Kidney (tissue), 14 donors: ENCODE results near the gene SNTB2. TPM values are rescaled to one million over a fixed set of nuclear protein-coding genes. Genes with fewer than 3 reads are reported as not detected.

Source experiments
- DNase-seq, 5 donors: peaks; one replicate each; pipeline ENCODE4 v3.0.0-alpha.2; 2013 to 2020
- FAIRE-seq: peaks from 2 replicates; lab custom pipeline; 2012; peaks lifted over from hg19 to GRCh38; lab: Jason Lieb, UNC
- H3K27ac ChIP-seq, 2 donors: one replicate each; pipeline ENCODE4 v1.7.0; 2013; ENCODE audit warnings: low read depth in 2 of 2, low read length in 2 of 2, inconsistent platforms in 1 of 2
- H3K27me3 ChIP-seq: one replicate; pipeline ENCODE4 v1.7.1; 2013; ENCODE audit warnings: low read length, inconsistent platforms; ENCODE audit not compliant: control insufficient read depth, insufficient read depth
- H3K36me3 ChIP-seq, 3 donors: one replicate each; pipeline versions ENCODE4 v1.7.0 to v1.7.1; 2013; ENCODE audit warnings: low read length in 3 of 3, control low read depth in 1 of 3, inconsistent platforms in 1 of 3; ENCODE audit not compliant: insufficient read depth in 3 of 3, control insufficient read depth in 2 of 3
- H3K4me1 ChIP-seq, 3 donors: one replicate each; pipeline versions ENCODE4 v1.7.0 to v1.7.1; 2013; ENCODE audit warnings: low read length in 3 of 3, inconsistent platforms in 1 of 3, low read depth in 1 of 3; ENCODE audit not compliant: control insufficient read depth in 2 of 3, insufficient read depth in 2 of 3
- H3K4me3 ChIP-seq, 3 donors: one replicate each; pipeline versions ENCODE4 v1.7.0 to v1.8.1; 2013; ENCODE audit warnings: low read length in 3 of 3, control low read depth in 1 of 3, inconsistent platforms in 1 of 3
- H3K9ac ChIP-seq, 3 donors: one replicate each; pipeline versions ENCODE4 v1.7.0 to v1.7.1; 2013; ENCODE audit warnings: low read length in 3 of 3, control low read depth in 1 of 3, inconsistent platforms in 1 of 3
- H3K9me3 ChIP-seq, 3 donors: one replicate each; pipeline versions ENCODE4 v1.7.0 to v1.7.1; 2013; ENCODE audit warnings: low read length in 3 of 3, control low read depth in 1 of 3, inconsistent platforms in 1 of 3; ENCODE audit not compliant: control insufficient read depth in 2 of 3, insufficient read depth in 1 of 3
- CTCF ChIP-seq: IDR thresholded peaks from 3 replicates; pipeline ENCODE4 v1.5.1; 2012; ENCODE audit warnings: mild to moderate bottlenecking, moderate library complexity, borderline replicate concordance; ENCODE audit not compliant: insufficient read depth; ENCODE audit errors: extremely low read depth
- intact Hi-C: fragments of 100-400 bp; cut with DNase I; formaldehyde crosslinking; loops from one replicate; pipeline ENCODE4 v1.11.1; 2022
- polyA plus RNA-seq: library from polyadenylated mRNA; stranded (reverse); fragments of 350-450 nt; fragmentation: Illumina TruSeq; extraction: RNeasy Lipid Tissue Mini Kit (QIAGEN cat#74804); gene quantifications from one replicate; pipeline ENCODE4 v1.2.3, GENCODE V29; 2014; ENCODE audit warnings: low read depth, low replicate concordance; ENCODE audit not compliant: insufficient read depth
- total RNA-seq: library from RNA; stranded (reverse); fragmentation: NEBNext Ultra II Directional; extraction: Animal tissue kit (Norgen Biotek cat#: 25700); gene quantifications from one replicate; pipeline ENCODE4 v1.2.1, GENCODE V29; 2021
- donor health status: control.
- donor health status: control.
- donor health status: control.
- donor health status: control.
- donor health status: control.
- donor health status: DM: yes; HTN: yes; CAD: no.
- donor health status: Normal renal cell carcinoma (clear cell type).

Gene SNTB2
- total and polyA plus RNA-seq, 2 donors from 2014 or later = 4.8 to 45.1 TPM

- no peak overlapping the region for H3K4me3 ChIP-seq
- DNase-seq (no peak), FAIRE-seq (no peak)
- H3K27ac ChIP-seq = no peak overlapping the region
- no peak overlapping the region for H3K9ac ChIP-seq
- TF ChIP-seq CTCF = no peak
- H3K27me3 ChIP-seq = no peaks in the 10 kb centered on the region
- intact Hi-C loops = no loop called here
- no peaks in the 10 kb centered on the region for H3K36me3 ChIP-seq
- H3K4me1 ChIP-seq = peaks cover 0 to 7% (median 0%) of the 10 kb centered on the region in 3 donors
- H3K9me3 ChIP-seq = no peaks in the 10 kb centered on the region
Observed at GRCh38 chr16:69241926-69242325, 55.0 kb downstream of the SNTB2 start.

GRCh38 chr16:69243479-69243878 lies 56.5 kb downstream of the SNTB2 start:
- no peaks in the 10 kb centered on the region for H3K27me3 ChIP-seq
- peaks cover 0 to 3% (median 0%) of the 10 kb centered on the region in 3 donors for H3K4me1 ChIP-seq
- peak in 1 of 5 donors; percentile 31 for DNase-seq

GRCh38 chr16:69244336-69244735 lies 57.4 kb downstream of the SNTB2 start:
- intact Hi-C loops = no loop called here
- Histone ChIP-seq H3K27ac (no peak overlapping the region), H3K9ac (no peak overlapping the region), H3K27me3 (no peaks in the 10 kb centered on the region), H3K4me3 (no peak overlapping the region), H3K9me3 (no peaks in the 10 kb centered on the region), H3K4me1 (no peaks in the 10 kb centered on the region), H3K36me3 (no peaks in the 10 kb centered on the region)
- FAIRE-seq (no peak), DNase-seq (no peak)
- no peak for TF ChIP-seq CTCF

More at GRCh38 chr16:69243479-69243878, 56.5 kb downstream of the SNTB2 start:
- intact Hi-C loops = no loop called here
- H3K9ac ChIP-seq = no peak overlapping the region
- no peak overlapping the region for H3K27ac ChIP-seq
- TF ChIP-seq CTCF = no peak
- H3K4me3 ChIP-seq = no peak overlapping the region
- H3K9me3 ChIP-seq = no peaks in the 10 kb centered on the region
- FAIRE-seq = no peak
- no peaks in the 10 kb centered on the region for H3K36me3 ChIP-seq

GRCh38 chr16:69250081-69250480 lies 63.1 kb downstream of the SNTB2 start:
- H3K36me3 ChIP-seq = no peaks in the 10 kb centered on the region
- FAIRE-seq (no peak), DNase-seq (no peak)
- H3K27ac ChIP-seq = no peak overlapping the region
- intact Hi-C loops = no loop called here
- no peak overlapping the region for H3K4me3 ChIP-seq
- peaks cover 0 to 5% (median 5%) of the 10 kb centered on the region in 3 donors for H3K4me1 ChIP-seq
- no peaks in the 10 kb centered on the region for H3K9me3 ChIP-seq
- no peak for TF ChIP-seq CTCF
- no peak overlapping the region for H3K9ac ChIP-seq
- no peaks in the 10 kb centered on the region for H3K27me3 ChIP-seq
